Measurements from ENCODE around the gene CENPT. TPM values are rescaled to one million over a fixed set of nuclear protein-coding genes. Genes with fewer than 3 reads are reported as not detected.
A peak's percentile ranks its signal among the peaks of the same experiment; 100 is the strongest.

Gene CENPT
- total and polyA plus RNA-seq, 2 of the 13 experiments (the other 11 are each of a cell fraction or from before 2014, with no cell fraction given) = 40.9 to 43.3 TPM

DNA sequence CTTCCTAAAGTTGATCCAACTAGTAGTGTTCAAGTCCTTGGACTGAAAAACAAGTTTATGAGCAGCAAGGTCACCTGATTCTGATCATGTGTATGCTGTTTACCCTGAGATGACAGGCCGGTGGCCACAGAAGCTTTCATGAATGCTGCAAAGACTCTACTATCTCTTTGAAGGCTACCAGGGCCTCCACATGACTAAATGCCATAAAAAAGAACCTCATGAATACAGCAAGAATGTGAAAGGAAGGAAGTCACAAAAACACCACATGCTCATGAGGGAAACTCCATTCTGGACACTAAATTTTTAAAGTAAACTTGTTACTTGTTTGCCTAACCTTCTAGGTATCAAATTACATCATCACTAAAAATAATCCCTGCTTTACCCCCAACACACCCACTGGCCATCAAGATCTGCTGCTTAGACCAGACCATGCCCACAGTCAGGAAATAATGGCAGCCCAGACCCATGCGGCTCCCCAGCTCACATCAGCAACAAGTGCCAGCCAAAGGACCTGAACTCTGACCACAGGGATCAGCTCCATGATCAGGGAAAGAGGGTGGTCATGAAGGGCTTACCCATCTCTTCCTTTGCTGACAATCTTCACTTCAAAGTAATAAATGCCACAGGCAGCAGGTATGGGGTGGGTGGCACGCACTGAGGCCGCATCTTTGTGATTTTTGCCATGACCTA lies 42.5 kb downstream of the CENPT start (continued):
- TF ChIP-seq, protein P1, sequence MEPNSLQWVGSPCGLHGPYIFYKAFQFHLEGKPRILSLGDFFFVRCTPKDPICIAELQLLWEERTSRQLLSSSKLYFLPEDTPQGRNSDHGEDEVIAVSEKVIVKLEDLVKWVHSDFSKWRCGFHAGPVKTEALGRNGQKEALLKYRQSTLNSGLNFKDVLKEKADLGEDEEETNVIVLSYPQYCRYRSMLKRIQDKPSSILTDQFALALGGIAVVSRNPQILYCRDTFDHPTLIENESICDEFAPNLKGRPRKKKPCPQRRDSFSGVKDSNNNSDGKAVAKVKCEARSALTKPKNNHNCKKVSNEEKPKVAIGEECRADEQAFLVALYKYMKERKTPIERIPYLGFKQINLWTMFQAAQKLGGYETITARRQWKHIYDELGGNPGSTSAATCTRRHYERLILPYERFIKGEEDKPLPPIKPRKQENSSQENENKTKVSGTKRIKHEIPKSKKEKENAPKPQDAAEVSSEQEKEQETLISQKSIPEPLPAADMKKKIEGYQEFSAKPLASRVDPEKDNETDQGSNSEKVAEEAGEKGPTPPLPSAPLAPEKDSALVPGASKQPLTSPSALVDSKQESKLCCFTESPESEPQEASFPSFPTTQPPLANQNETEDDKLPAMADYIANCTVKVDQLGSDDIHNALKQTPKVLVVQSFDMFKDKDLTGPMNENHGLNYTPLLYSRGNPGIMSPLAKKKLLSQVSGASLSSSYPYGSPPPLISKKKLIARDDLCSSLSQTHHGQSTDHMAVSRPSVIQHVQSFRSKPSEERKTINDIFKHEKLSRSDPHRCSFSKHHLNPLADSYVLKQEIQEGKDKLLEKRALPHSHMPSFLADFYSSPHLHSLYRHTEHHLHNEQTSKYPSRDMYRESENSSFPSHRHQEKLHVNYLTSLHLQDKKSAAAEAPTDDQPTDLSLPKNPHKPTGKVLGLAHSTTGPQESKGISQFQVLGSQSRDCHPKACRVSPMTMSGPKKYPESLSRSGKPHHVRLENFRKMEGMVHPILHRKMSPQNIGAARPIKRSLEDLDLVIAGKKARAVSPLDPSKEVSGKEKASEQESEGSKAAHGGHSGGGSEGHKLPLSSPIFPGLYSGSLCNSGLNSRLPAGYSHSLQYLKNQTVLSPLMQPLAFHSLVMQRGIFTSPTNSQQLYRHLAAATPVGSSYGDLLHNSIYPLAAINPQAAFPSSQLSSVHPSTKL (CRISPR knock-in tag; IDR thresholded peaks at IDR 0.05) = peak; percentile 59
- TF ChIP-seq ZNF790 (CRISPR knock-in tag; IDR thresholded peaks at IDR 0.05; ENCODE audit: borderline replicate concordance) (0 out of 2 replicates have a peak, but pooled peaks have one; percentile 36), SUZ12 (IDR thresholded peaks at IDR 0.05; ENCODE audit: low read depth, low read length) (no peak), KDM4B (CRISPR knock-in tag; IDR thresholded peaks at IDR 0.05) (no peak), SALL2 (CRISPR knock-in tag; IDR thresholded peaks at IDR 0.05) (no peak), RFX3 (CRISPR knock-in tag; IDR thresholded peaks at IDR 0.05) (no peak), POLR2AphosphoS5 (IDR thresholded peaks at IDR 0.05; ENCODE audit: low read depth, low read length) (no peak), TAF15 (IDR thresholded peaks at IDR 0.05; ENCODE audit: low read depth, low read length, poor library complexity, severe bottlenecking) (no peak), ZNF12 (CRISPR knock-in tag; IDR thresholded peaks at IDR 0.05) (no peak), HOXA7 (CRISPR knock-in tag; IDR thresholded peaks at IDR 0.05) (no peak), CCDC6 (CRISPR knock-in tag; IDR thresholded peaks at IDR 0.05) (no peak), SOX6 (IDR thresholded peaks at IDR 0.05) (no peak), SOX6 (CRISPR knock-in tag; IDR thresholded peaks at IDR 0.05) (peak; percentile 33; the same call in 1 of the 2 replicates), CREM (IDR thresholded peaks at IDR 0.05) (0 out of 2 replicates have a peak, but pooled peaks have one; percentile 33), CREM (CRISPR knock-in tag; IDR thresholded peaks at IDR 0.05) (no peak), ZKSCAN8 (CRISPR knock-in tag; IDR thresholded peaks at IDR 0.05; ENCODE audit: borderline replicate concordance) (peak; percentile 26; the same call in 1 of the 2 replicates), XRCC5 (optimal IDR thresholded peaks at IDR 0.05; ENCODE audit: low read length) (no peak), ZNF44 (CRISPR knock-in tag; IDR thresholded peaks at IDR 0.05) (no peak), TARDBP (CRISPR knock-in tag; IDR thresholded peaks at IDR 0.05) (0 out of 2 replicates have a peak, but pooled peaks have one; percentile 36), SIN3A (IDR thresholded peaks at IDR 0.05; ENCODE audit: borderline replicate concordance, low read depth, low read length) (peak; percentile 32; the same call in 1 of the 2 replicates), PAWR (CRISPR knock-in tag; IDR thresholded peaks at IDR 0.05; ENCODE audit: borderline replicate concordance) (no peak), EP300 (IDR thresholded peaks at IDR 0.05; ENCODE audit: low read depth in 2 of 2, low read length in 2 of 2) (no peak; a peak in 1 of 4 replicates), EP300 (CRISPR knock-in tag; IDR thresholded peaks at IDR 0.05; ENCODE audit: borderline replicate concordance) (0 out of 2 replicates have a peak, but pooled peaks have one; percentile 14)
- TF ChIP-seq, protein P2, sequence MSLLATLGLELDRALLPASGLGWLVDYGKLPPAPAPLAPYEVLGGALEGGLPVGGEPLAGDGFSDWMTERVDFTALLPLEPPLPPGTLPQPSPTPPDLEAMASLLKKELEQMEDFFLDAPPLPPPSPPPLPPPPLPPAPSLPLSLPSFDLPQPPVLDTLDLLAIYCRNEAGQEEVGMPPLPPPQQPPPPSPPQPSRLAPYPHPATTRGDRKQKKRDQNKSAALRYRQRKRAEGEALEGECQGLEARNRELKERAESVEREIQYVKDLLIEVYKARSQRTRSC (CRISPR knock-in tag; IDR thresholded peaks at IDR 0.05; ENCODE audit: low read depth) = no peak
- TF ChIP-seq, protein P3, sequence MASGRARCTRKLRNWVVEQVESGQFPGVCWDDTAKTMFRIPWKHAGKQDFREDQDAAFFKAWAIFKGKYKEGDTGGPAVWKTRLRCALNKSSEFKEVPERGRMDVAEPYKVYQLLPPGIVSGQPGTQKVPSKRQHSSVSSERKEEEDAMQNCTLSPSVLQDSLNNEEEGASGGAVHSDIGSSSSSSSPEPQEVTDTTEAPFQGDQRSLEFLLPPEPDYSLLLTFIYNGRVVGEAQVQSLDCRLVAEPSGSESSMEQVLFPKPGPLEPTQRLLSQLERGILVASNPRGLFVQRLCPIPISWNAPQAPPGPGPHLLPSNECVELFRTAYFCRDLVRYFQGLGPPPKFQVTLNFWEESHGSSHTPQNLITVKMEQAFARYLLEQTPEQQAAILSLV (CRISPR knock-in tag; IDR thresholded peaks at IDR 0.05; ENCODE audit: borderline replicate concordance) = no peak
- TF ChIP-seq, protein P4, sequence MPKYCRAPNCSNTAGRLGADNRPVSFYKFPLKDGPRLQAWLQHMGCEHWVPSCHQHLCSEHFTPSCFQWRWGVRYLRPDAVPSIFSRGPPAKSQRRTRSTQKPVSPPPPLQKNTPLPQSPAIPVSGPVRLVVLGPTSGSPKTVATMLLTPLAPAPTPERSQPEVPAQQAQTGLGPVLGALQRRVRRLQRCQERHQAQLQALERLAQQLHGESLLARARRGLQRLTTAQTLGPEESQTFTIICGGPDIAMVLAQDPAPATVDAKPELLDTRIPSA (CRISPR knock-in tag; IDR thresholded peaks at IDR 0.05; ENCODE audit: borderline replicate concordance) = no peak
